Measurements from ENCODE around the gene PACC1. TPM values are rescaled to one million over a fixed set of nuclear protein-coding genes. Genes with fewer than 3 reads are reported as not detected.
"Not testable (repeated sequence)": the region's sequence is repeated elsewhere in the genome, so short reads cannot be mapped to it uniquely, and the experiment has no call there.

PACC1 gene
- total and polyA plus RNA-seq, 3 donors from 2014 or later, result 10.2 to 15.9 (median 13.4) TPM

DNA sequence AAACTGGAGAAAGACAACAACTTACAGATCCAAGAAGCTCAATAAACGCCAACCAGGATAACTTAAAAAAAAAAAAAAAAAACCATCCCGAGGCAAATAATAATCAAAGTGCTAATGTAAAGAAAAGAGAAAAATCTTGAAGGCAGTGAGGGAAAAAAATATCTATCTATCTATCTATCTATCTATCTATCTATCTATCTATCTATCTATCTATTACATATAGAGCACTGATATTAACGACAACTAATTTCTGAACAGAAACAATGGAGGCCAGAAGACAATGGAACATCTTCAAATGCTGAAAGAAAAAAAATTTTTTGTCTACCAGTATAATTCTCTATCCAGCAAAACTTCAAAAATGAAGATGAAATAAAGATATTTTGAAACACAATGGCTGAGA is 18.0 kb downstream of the PACC1 start:
- no peaks in the 10 kb centered on the region for H3K27me3 ChIP-seq
- H3K27ac ChIP-seq, result no peak overlapping the region
- intact Hi-C loops (cut with DNase I; ENCODE audit: low total_unique reads), result no loop called here
- H3K4me3 ChIP-seq, result no peak overlapping the region
- H3K4me1 ChIP-seq, result no peaks in the 10 kb centered on the region
- H3K9me3 ChIP-seq, result no peaks in the 10 kb centered on the region
- no peak for DNase-seq
- no peak for TF ChIP-seq POLR2A (IDR thresholded peaks at IDR 0.05)
- TF ChIP-seq, protein P1, sequence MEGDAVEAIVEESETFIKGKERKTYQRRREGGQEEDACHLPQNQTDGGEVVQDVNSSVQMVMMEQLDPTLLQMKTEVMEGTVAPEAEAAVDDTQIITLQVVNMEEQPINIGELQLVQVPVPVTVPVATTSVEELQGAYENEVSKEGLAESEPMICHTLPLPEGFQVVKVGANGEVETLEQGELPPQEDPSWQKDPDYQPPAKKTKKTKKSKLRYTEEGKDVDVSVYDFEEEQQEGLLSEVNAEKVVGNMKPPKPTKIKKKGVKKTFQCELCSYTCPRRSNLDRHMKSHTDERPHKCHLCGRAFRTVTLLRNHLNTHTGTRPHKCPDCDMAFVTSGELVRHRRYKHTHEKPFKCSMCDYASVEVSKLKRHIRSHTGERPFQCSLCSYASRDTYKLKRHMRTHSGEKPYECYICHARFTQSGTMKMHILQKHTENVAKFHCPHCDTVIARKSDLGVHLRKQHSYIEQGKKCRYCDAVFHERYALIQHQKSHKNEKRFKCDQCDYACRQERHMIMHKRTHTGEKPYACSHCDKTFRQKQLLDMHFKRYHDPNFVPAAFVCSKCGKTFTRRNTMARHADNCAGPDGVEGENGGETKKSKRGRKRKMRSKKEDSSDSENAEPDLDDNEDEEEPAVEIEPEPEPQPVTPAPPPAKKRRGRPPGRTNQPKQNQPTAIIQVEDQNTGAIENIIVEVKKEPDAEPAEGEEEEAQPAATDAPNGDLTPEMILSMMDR (IDR thresholded peaks at IDR 0.05), result no peak
- H3K36me3 ChIP-seq (ENCODE audit: low read depth, missing control alignments), result no peaks in the 10 kb centered on the region
- WGBS, 2 donors, result 96 to 99% methylated on average over 3 of the region's 3 CpGs

DNA sequence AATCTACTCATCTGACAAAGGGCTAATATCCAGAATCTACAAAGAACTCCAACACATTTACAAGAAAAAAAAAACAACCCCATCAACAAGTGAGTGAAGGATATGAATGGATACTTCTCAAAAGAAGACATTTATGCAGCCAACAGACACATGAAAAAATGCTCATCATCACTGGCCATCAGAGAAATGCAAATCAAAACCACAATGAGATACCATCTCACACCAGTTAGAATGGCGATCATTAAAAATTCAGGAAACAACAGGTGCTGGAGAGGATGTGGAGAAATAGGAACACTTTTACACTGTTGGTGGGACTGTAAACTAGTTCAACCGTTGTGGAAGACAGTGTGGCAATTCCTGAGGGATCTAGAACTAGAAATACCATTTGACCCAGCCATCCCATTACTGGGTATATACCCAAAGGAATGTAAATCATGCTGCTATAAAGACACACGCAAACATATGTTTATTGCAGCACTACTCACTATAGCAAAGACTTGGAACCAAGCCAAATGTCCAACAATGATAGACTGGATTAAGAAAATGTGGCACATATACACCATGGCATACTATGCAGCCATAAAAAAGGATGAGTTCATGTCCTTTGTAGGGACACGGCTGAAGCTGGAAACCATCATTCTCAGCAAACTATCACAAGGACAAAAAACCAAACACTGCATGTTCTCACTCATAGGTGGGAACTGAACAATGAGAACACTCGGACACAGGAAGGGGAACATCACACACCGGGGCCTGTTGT is 18.8 kb downstream of the PACC1 start:
- 93 to 100% methylated on average over 6 of the region's 6 CpGs for WGBS, 2 donors
- H3K4me1 ChIP-seq; DNase-seq; intact Hi-C loops (cut with DNase I; ENCODE audit: low total_unique reads); H3K36me3 ChIP-seq (ENCODE audit: low read depth, missing control alignments); H3K4me3 ChIP-seq; H3K27me3 ChIP-seq; H3K27ac ChIP-seq; H3K9me3 ChIP-seq: not testable (repeated sequence)

DNA sequence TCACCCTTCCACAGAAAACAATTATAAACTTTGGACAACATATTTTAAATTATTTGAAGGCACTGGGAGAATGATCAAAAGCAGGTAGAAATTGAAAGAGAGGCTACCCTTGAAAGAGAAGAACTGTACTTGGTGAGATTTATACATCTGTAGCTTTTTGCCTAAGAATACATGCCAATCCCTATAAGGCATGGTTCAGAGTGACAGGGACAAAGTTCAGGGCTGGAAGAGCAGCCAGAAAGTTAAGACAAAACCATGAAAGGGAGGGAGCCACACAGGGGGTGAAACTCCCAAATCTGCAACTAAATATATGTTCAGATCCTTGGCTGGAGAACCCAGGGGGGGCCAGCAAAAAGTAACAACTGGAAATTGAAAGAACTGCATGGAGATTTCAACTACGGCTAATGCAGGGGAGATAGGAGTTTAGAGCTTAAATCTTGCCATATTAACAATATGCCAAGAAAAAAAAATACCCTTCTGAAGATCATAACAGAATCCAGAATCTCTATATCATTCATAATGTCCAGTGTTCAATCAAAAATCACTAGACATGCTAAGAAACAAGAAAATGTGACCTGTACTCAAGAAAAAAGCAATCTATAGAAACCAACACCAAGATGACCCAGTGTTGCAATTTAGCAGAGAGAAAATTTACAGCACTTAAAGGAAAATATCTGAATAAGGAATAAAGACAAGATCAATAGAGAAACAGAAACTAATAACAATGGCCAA is 25.5 kb downstream of the PACC1 start:
- TF ChIP-seq, protein P1 (IDR thresholded peaks at IDR 0.05), result no peak
- no peak for TF ChIP-seq POLR2A (IDR thresholded peaks at IDR 0.05)
- no peak for DNase-seq
- intact Hi-C loops (cut with DNase I; ENCODE audit: low total_unique reads), result no loop called here
- no peaks in the 10 kb centered on the region for H3K36me3 ChIP-seq (ENCODE audit: low read depth, missing control alignments)
- no peak overlapping the region for H3K4me3 ChIP-seq
- H3K27ac ChIP-seq, result no peak overlapping the region
- no peaks in the 10 kb centered on the region for H3K27me3 ChIP-seq
- no peaks in the 10 kb centered on the region for H3K4me1 ChIP-seq
- 68 to 86% methylated on average over 1 of the region's 1 CpG for WGBS, 2 donors
- H3K9me3 ChIP-seq, result no peaks in the 10 kb centered on the region

DNA sequence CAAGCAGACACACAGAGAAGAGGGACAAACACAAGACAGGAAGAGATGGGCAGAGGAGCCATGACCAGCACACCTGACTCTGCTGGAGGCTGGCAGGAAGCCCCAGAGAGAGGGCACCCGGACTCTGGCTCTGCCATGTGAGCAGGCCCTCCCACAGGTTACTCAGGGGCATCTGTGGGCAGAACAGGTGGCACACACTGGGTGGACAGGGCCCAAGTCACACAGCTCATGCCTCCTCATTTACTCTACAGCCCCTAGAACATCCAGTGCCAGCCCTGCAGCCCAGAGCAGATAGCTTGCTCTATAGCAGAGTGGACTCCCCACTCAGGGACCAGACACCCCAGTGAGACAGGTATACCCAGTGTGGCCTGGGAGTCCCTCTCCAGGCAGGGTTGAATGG is 28.7 kb downstream of the PACC1 start:
- Histone ChIP-seq H3K4me3 (no peak overlapping the region), H3K4me1 (no peaks in the 10 kb centered on the region), H3K27me3 (no peaks in the 10 kb centered on the region), H3K36me3 (ENCODE audit: low read depth, missing control alignments) (no peaks in the 10 kb centered on the region), H3K9me3 (no peaks in the 10 kb centered on the region), H3K27ac (no peak overlapping the region)
- TF ChIP-seq POLR2A (IDR thresholded peaks at IDR 0.05), result no peak
- TF ChIP-seq, protein P1 (IDR thresholded peaks at IDR 0.05), result no peak
- 71 to 90% methylated on average over 1 of the region's 1 CpG for WGBS, 2 donors
- intact Hi-C loops (cut with DNase I; ENCODE audit: low total_unique reads), result no loop called here
- no peak for DNase-seq

DNA sequence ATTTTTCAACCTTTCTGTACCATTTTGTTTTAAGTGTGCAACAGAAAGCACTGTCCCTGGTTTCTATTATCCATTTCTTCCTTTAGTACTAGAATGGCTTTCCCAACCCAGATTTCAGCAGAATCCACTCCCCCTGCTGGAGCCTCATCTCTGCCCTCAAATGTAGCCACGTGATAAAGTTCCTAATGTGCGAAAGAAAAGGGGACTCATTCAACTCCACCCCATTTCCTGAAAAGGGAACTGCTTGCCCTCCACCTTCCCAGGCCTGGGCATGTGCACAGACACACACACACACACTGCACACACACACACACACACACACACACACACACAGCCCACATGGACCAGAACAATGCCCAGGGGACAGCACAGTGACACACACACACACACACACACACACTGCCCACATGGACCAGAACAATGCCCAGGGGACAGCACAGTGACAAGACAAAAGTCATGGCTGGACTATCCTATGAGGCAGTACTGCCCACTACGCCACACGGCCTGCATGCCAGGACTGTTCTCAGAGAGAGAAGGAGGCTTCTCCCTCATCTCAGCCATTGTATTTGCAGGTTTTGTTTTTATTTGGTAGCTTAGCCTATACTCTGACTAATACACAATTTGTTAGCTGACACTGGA is 33.2 kb downstream of the PACC1 start:
- no peak overlapping the region for H3K4me3 ChIP-seq
- TF ChIP-seq, protein P1 (IDR thresholded peaks at IDR 0.05), result no peak
- TF ChIP-seq POLR2A (IDR thresholded peaks at IDR 0.05), result no peak
- no peaks in the 10 kb centered on the region for H3K9me3 ChIP-seq
- H3K27me3 ChIP-seq, result no peaks in the 10 kb centered on the region
- H3K36me3 ChIP-seq (ENCODE audit: low read depth, missing control alignments), result no peaks in the 10 kb centered on the region
- H3K27ac ChIP-seq, result no peak overlapping the region
- intact Hi-C loops (cut with DNase I; ENCODE audit: low total_unique reads), result no loop called here
- 79 to 93% methylated on average over 4 of the region's 4 CpGs for WGBS, 2 donors
- DNase-seq, result no peak
- H3K4me1 ChIP-seq, result no peaks in the 10 kb centered on the region

Measured in testis (tissue), 3 donors.